Heart left ventricle (tissue), 16 donors: Measurements from ENCODE around the gene GNB1L. TPM values are rescaled to one million over a fixed set of nuclear protein-coding genes. Genes with fewer than 3 reads are reported as not detected.

Experiments used
- ATAC-seq, 4 donors: fragments of 200-7000 bp; cut with Tn5 transposase; one replicate each; pipeline ENCODE4 v1.9.1; 2020 to 2022; ENCODE audit warnings: moderate library complexity in 4 of 4, mild to moderate bottlenecking in 3 of 4, moderate number of reproducible peaks in 1 of 4
- DNase-seq, 5 donors: peaks; one replicate each; pipeline ENCODE4 v3.0.0-alpha.2; 2020
- H3K27ac ChIP-seq, 12 donors: fragments of 200-600 bp; sonication (generic) in 4 of 12; one replicate each; pipeline versions ENCODE4 v1.5.0 to v1.8.0; 2016 to 2022; ENCODE audit warnings: mild to moderate bottlenecking in 2 of 12
- H3K27me3 ChIP-seq, 9 donors: fragments of 200-600 bp; sonication (generic) in 2 of 9; one replicate each; pipeline versions ENCODE4 v1.5.1 to v1.8.0; 2016 to 2022; ENCODE audit warnings: mild to moderate bottlenecking in 3 of 9
- H3K36me3 ChIP-seq, 9 donors: fragments of 200-600 bp; sonication (generic) in 2 of 9; one replicate each; pipeline versions ENCODE4 v1.5.0 to v1.8.0; 2018 to 2022; ENCODE audit warnings: mild to moderate bottlenecking in 2 of 9
- H3K4me1 ChIP-seq, 12 donors: fragments of 200-600 bp; sonication (generic) in 4 of 12; one replicate each; pipeline versions ENCODE4 v1.5.0 to v1.8.0; 2016 to 2022; ENCODE audit warnings: mild to moderate bottlenecking in 3 of 12
- H3K4me3 ChIP-seq, 12 donors: fragments of 200-600 bp; sonication (generic) in 4 of 12; one replicate each; pipeline versions ENCODE4 v1.5.0 to v1.8.0; 2017 to 2022; ENCODE audit warnings: mild to moderate bottlenecking in 9 of 12, moderate library complexity in 4 of 12
- H3K9me3 ChIP-seq, 12 donors: fragments of 200-600 bp; sonication (generic) in 4 of 12; one replicate each; pipeline versions ENCODE4 v1.5.0 to v1.8.0; 2016 to 2022; ENCODE audit warnings: mild to moderate bottlenecking in 1 of 12
- CTCF ChIP-seq, 12 donors: fragments of 200-600 bp; sonication (generic) in 4 of 12; IDR thresholded peaks; one replicate each; pipeline versions ENCODE4 v1.5.0 to v1.8.0; 2018 to 2022; ENCODE audit warnings: antibody characterized with exemption in 12 of 12, mild to moderate bottlenecking in 5 of 12
- POLR2A ChIP-seq, 2 donors: fragments of 450-650 bp; IDR thresholded peaks; one replicate each; pipeline ENCODE4 v1.6.1; 2017; ENCODE audit warnings: antibody characterized with exemption in 2 of 2, mild to moderate bottlenecking in 2 of 2, moderate library complexity in 2 of 2
- WGBS, 4 donors: extraction: QIAGEN DNeasy Blood & Tissue Kit in 2 of 4; methylation state at CpG; one replicate each; pipeline versions ENCODE4 v1.1.5 to v1.1.7; 2013 to 2018; 5-methylcytosine and 5-hydroxymethylcytosine counted together
- intact Hi-C, 10 donors: fragments of 100-400 bp; cut with DNase I; formaldehyde crosslinking; loops; one replicate each; pipeline versions ENCODE4 v1.11.1 to v1.14.2; 2022
- polyA plus RNA-seq, 2 donors: library from polyadenylated mRNA; stranded (reverse); fragments of 200-250 nt; gene quantifications; one replicate each; pipeline ENCODE4 v1.2.3, GENCODE V29; 2013
- total RNA-seq, 9 donors: library from RNA; depleted of rRNA in 2 of 9; stranded (reverse); fragments of >200 nt in 2 of 9; fragmentation: NEBNext Ultra II Directional in 3 of 9; extraction: Animal tissue kit (Norgen Biotek cat#: 25700) in 3 of 9; gene quantifications; one replicate each; pipeline versions ENCODE4 v1.1.0 to v1.2.4, GENCODE V29; 2016 to 2023
- donor health status: ischemic (EF 13 %, LVEDD 7.1; RV severe dilation, severe dysfunction).
- donor health status: healthy with polysubstance abuse.
- donor health status: DM: no; HTN: yes; CAD: no.
- donor health status: DM: no; HTN: no; CAD: no.
- donor health status: ischemic (EF 25% LVEDD 6.9; RV normal size, moderate dysfunction).
- donor health status: ischemic (EF 25% LVEDD 5.7; RV mildly dilated, moderate dysfunction).
- donor health status: healthy.
- donor health status: DM: yes; HTN: yes; CAD: no.
- donor health status: ischemic (EF 35%, LVEDD 5.7; RV mildly dilated, moderate dysfunction).
- donor health status: nonischemic (EF 11% LVEDD 7.7; RV severe dilation, severe dysfunction).
- donor health status: DM: yes; HTN: yes; CAD: no.
- donor health status: PGD.
- donor health status: ischemic (EF 29% LVEDD 5.4; RV normal size, mild dysfunction).
- donor health status: nonischemic (EF 23%, LVEDD 6.1; RV moderate dilation, normal function).

Gene GNB1L
- total and polyA plus RNA-seq, 11 donors = 1.6 to 9.2 (median 2.4) TPM

GRCh38 chr22:19753996-19754700 is 100.5 kb downstream of the GNB1L start:
- WGBS, 4 donors = 61 to 81% (median 65%) methylated on average over 12 to 14 of the region's 14 CpGs
- intact Hi-C loops = no loop called here
- H3K36me3 ChIP-seq = no peaks in the 10 kb centered on the region
- TF ChIP-seq POLR2A (IDR thresholded peaks at IDR 0.05) (no peak), CTCF (IDR thresholded peaks at IDR 0.05) (no peak)
- no peak overlapping the region for H3K27ac ChIP-seq
- H3K4me1 ChIP-seq = peaks cover 0 to 35% (median 9%) of the 10 kb centered on the region in 12 donors
- H3K4me3 ChIP-seq = no peak overlapping the region
- ATAC-seq = no peak
- peaks cover 44 to 78% (median 55%) of the 10 kb centered on the region in 9 donors for H3K27me3 ChIP-seq
- H3K9me3 ChIP-seq = no peaks in the 10 kb centered on the region
- no peak for DNase-seq

- ATAC-seq (no peak), DNase-seq (no peak)
- Histone ChIP-seq H3K9me3 (no peaks in the 10 kb centered on the region), H3K27ac (no peak overlapping the region), H3K27me3 (peaks cover 35 to 69% (median 47%) of the 10 kb centered on the region in 9 donors), H3K36me3 (no peaks in the 10 kb centered on the region), H3K4me3 (no peak overlapping the region), H3K4me1 (peaks cover 0 to 28% (median 9%) of the 10 kb centered on the region in 12 donors)
- 84 to 95% (median 87%) methylated on average over 9 to 10 of the region's 10 CpGs for WGBS, 4 donors
- TF ChIP-seq POLR2A (IDR thresholded peaks at IDR 0.05) (no peak), CTCF (IDR thresholded peaks at IDR 0.05) (no peak)
- intact Hi-C loops = no loop called here
Observed at GRCh38 chr22:19753090-19753842, 101.4 kb downstream of the GNB1L start.

GRCh38 chr22:19751497-19752245 is 103.0 kb downstream of the GNB1L start:
- peaks cover 0 to 20% (median 5%) of the 10 kb centered on the region in 12 donors for H3K4me1 ChIP-seq
- peaks cover 24 to 53% (median 37%) of the 10 kb centered on the region in 9 donors for H3K27me3 ChIP-seq
- no peak overlapping the region for H3K4me3 ChIP-seq
- WGBS, 4 donors = 89 to 94% (median 91%) methylated on average over 12 to 14 of the region's 14 CpGs
- intact Hi-C loops = no loop called here
- ATAC-seq = no peak
- H3K27ac ChIP-seq = no peak overlapping the region
- TF ChIP-seq POLR2A (IDR thresholded peaks at IDR 0.05) (no peak), CTCF (IDR thresholded peaks at IDR 0.05) (no peak)
- H3K9me3 ChIP-seq = no peaks in the 10 kb centered on the region
- no peaks in the 10 kb centered on the region for H3K36me3 ChIP-seq
- no peak for DNase-seq
